ENCODE data around the gene CSAG3.

DNA sequence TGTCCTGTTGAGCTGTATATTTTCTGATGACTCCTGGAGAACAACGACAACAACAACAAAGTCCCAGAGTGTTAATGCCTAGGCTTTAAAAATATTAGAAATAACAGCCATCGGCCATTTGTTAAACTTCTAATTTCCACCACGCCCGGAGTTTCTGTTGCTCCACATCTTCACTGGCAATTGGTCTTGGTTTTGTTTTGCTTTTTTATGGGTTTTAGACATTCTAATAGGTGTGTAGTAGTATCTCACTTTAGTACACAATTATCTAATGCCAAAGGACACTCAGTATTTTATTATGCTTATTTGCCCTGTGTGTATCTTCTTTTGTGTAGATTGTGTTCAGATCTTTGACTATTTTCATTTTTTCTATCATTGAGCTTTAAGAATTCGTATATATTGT is 20.5 kb upstream of the CSAG3 start:
- TF ChIP-seq NFRKB (IDR thresholded peaks at IDR 0.05): no peak
- TF ChIP-seq TARDBP (IDR thresholded peaks at IDR 0.05): no peak
- TF ChIP-seq, protein P1, sequence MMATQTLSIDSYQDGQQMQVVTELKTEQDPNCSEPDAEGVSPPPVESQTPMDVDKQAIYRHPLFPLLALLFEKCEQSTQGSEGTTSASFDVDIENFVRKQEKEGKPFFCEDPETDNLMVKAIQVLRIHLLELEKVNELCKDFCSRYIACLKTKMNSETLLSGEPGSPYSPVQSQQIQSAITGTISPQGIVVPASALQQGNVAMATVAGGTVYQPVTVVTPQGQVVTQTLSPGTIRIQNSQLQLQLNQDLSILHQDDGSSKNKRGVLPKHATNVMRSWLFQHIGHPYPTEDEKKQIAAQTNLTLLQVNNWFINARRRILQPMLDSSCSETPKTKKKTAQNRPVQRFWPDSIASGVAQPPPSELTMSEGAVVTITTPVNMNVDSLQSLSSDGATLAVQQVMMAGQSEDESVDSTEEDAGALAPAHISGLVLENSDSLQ (IDR thresholded peaks at IDR 0.05): no peak
- no peak for TF ChIP-seq LEF1 (IDR thresholded peaks at IDR 0.05; ENCODE audit: borderline replicate concordance)
- no peak for TF ChIP-seq BHLHE40 (IDR thresholded peaks at IDR 0.05; ENCODE audit: borderline replicate concordance)
- no peak for TF ChIP-seq ZNF384 (IDR thresholded peaks at IDR 0.05)
- TF ChIP-seq SP1 (IDR thresholded peaks at IDR 0.05): no peak
- TF ChIP-seq L3MBTL2 (conservative IDR thresholded peaks at IDR 0.05): no peak
- no peak for TF ChIP-seq ELF4 (IDR thresholded peaks at IDR 0.05)
- no peak for TF ChIP-seq SUZ12 (IDR thresholded peaks at IDR 0.05)
- TF ChIP-seq FOXK2 (IDR thresholded peaks at IDR 0.05): no peak

Data from HEK293T (cell line).